CD4-positive, alpha-beta T cell treated with Interleukin-17A for 1 hour (primary cell): ENCODE data around the gene CHD9.
A peak's percentile ranks its signal among the peaks of the same experiment; 100 is the strongest.
"Not testable (repeated sequence)": the region's sequence is repeated elsewhere in the genome, so short reads cannot be mapped to it uniquely, and the experiment has no call there.

Source experiments
- DNase-seq: peaks from one replicate; pipeline ENCODE4 v3.0.0-alpha.2; 2020

CHD9 gene

DNA sequence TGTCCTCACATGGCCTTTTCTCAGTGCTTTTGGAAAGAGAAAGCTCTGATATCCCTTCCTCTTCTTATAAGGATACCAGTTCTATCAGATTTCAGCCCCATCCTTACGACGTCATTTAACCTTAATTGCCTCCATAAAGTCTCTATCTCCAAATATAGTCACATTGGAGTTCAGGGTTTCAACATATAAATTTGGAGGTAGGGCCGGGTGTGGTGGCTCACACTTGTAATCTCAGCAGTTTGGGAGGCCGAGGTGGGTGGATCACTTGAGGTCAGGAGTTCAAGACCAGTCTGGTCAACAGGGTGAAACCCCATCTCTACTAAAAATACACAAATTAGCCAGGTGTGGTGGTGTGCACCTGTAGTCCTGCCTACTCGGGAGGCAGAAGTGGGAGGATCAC lies 7.3 kb upstream of the CHD9 start:
- DNase-seq = not testable (repeated sequence)

- DNase-seq = no peak
Measured at GRCh38 chr16:53048139-53048915, 6.5 kb upstream of the CHD9 start.

DNA sequence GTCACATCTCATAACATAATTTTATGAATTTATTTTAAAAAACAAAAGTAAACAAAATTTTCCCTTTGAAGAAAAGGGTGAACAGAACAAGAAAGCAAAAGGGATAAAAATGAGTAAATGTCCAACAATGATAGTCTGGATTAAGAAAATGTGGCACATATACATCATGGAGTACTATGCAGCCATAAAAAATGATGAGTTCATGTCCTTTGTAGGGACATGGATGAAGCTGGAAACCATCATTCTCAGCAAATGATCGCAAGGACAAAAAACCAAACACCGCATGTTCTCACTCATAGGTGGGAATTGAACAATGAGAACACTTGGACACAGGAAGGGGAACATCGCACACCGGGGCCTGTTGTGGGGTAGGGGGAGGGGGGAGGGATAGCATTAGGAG lies 3.5 kb upstream of the CHD9 start:
- not testable (repeated sequence) for DNase-seq

DNA sequence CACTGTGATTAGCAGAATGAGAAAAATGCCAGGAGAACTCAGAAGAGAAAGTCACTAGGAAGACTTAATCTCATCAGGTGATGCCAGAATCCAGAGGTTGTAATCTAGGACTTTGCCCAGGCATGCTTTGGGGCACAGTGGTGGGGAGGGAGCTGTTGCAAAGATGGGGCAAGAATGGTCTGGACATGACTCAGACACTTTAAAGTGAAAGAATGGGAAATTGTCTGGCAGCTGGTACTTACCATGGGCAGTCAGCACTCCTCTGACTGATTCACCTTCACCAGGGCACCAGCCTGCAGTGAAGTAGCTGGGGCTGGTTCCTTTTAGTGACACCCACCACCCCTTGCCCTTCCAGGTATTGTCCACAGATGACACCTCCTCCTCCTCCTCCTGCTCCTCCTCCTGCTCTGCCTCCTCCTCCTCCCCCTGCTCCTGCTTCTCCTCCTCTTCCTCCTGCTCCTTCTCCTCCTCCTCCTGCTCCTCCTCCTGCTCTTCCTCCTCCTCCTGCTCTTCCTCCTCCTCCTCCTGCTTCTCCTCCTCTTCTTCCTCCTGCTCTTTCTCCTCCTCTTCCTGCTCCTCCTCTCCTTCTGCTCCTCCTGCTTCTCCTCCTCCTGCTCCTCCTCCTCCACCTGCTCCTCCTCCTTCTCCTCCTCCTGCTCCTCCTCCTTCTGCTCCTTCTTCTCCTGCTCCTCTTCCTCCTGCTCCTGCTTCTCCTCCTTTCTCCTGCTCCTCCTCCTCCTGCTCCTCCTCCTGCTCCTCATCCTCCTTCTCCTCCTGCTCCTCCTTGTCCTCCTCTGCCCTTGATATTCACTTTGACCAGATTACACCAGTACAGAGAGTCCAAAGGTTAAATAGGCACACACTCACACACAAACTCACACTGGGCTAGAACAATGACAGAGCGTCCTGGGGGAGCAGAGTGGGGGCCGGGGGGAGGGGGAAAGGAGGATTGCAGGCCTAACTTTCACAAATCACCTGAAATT lies 2.0 kb upstream of the CHD9 start, which contains the start of gene CHD9NB:
Gene CHD9NB, minus strand, starts transcription at position 379 of the 983 bp plus-strand sequence. CDS start 8,739 bp downstream, outside the sequence.
- DNase-seq = no peak

DNA sequence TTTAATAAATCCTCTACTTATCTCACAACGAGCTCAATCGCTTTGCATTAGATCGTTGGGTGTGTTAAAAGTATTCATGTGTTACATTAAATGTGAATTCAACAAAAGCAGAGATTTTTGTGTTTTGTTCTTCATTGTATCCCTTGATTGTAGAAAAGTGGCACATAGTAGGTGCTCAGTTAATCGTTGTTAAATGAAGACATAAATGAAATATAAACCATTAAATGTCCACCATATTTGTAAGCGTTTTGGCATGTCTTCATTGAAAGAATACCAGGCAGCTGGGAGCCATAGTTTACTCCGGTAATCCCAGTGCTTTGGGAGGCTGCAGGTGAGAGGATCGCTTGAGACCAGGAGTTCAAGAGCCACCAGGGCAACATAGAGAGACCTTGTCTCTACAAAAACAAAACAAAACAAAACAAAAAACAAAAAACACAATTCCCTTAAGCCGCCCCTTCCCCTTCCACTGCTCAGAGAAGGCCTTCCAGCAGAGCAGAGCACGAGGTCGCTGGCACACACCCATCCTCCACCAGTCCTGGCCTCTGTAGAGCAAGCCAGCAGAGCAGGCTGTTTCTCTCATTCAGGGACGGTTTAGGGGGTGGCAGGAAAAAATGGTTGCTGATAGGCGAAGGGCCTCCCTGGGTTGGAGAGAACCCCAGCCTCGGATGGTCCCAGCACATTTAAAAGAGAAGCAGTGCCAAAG lies 673 bp upstream of the CHD9 start:
- DNase-seq = peak; percentile 9

DNA sequence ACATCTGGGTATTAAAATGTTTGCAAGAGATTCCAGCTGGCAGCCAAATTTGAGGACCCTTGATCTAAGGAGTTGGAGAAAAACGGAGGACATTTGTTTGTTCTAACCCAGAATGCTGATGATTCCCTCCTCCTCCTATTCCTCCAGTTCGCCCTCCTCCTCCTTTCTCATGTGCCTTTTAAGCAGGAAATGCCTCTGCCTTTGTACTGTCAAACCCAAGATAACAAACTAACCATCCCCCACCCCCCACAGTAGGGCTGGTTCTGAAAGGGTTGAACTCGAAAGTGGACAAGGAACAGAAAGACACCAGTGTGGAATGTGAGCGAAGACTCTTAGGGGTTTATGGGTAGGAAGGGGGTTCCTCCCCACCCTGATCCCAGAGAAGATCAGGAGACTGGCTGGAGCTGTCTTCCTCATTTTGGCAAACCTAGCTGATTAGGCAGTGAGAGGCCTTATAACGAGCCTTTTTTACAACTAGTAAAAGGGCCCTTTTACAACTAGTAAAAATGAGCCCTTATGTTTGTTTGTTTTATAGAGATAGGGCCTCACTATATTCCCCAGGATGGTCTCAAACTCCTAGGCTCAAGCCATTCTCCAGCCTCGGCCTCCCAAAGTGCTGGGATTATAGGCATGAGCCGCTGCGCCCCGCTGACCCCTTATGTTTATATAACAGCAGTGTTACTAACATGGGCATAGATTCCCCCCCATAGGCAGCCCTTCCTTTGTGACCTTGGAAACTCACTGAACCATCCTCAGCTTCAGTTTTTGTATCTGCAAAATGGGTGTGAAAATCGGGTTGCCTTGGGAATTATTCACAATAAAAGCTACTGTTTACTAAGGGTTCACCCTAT lies 975 bp downstream of the CHD9 start:
- peak; percentile 18 for DNase-seq

DNA sequence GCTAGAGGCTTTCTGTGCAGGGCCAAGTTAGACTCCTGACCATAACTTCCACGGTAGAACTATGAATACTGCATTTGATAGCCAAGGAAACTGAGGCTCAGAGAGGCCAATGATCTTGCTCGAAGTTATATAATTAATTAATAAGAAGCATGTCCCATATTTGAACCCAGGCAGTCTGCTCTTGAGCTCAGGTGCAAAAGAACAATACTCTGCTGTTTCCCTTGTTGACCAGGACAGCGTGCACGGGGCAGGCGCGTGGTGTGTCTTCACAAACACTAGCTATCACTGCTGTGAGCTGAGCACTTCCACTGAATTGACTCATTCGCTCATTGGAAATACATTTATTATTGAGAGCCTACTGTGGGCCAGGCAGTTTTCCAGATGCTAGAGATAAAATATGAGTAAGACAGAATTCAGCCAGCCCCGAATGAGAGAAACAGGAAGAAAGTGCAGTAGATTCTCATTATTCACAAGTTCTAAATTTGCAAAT lies 1.6 kb downstream of the CHD9 start:
- no peak for DNase-seq

GRCh38 chr16:53057658-53058057 lies 2.9 kb downstream of the CHD9 start:
- no peak for DNase-seq

DNA sequence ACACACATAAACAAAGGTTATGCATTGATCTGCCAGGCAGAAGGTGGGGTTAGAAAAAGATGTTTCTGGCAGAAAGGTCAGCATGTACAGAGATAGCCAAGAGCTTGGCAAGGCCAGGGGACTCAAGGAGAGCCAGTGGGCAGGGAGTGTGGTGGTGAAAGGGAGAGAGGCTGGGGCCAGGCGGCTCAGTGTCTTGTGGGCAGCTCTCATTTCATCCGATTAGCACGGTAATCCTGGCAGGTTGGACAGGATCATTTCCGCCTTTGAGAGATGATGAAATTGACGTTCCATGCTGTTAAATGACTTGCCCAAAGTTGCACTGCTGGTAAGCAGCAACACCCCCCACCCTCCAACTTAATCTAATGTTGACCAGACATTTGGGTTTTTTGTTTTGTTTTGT lies 3.6 kb downstream of the CHD9 start:
- DNase-seq = no peak

GRCh38 chr16:53058882-53059281 lies 4.1 kb downstream of the CHD9 start:
- no peak for DNase-seq

GRCh38 chr16:53059672-53060071 lies 4.9 kb downstream of the CHD9 start:
- no peak for DNase-seq

DNA sequence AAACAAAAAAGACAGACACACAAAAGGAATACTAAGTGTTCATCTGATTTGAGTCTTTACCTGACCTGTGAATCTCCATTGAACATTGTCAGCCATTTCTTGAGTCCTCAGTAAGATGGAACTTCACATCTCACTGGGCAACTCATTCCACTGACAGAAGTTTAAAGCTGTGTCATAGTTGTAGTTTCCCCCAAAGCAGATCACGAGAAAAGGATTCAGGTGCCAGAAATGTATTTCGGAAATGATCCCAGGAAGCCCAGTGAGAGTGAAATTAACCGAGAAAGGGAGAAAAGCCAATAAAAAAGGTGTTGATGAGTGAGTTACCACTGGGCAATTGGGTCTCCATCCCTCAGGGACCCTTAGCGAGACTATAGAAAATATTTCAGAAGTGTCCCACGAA lies 6.5 kb downstream of the CHD9 start:
- DNase-seq = no peak

- peak; percentile 10 for DNase-seq
Measured at GRCh38 chr16:53061701-53062159, 6.9 kb downstream of the CHD9 start.

GRCh38 chr16:53064081-53064578 lies 9.3 kb downstream of the CHD9 start:
- DNase-seq = no peak

DNA sequence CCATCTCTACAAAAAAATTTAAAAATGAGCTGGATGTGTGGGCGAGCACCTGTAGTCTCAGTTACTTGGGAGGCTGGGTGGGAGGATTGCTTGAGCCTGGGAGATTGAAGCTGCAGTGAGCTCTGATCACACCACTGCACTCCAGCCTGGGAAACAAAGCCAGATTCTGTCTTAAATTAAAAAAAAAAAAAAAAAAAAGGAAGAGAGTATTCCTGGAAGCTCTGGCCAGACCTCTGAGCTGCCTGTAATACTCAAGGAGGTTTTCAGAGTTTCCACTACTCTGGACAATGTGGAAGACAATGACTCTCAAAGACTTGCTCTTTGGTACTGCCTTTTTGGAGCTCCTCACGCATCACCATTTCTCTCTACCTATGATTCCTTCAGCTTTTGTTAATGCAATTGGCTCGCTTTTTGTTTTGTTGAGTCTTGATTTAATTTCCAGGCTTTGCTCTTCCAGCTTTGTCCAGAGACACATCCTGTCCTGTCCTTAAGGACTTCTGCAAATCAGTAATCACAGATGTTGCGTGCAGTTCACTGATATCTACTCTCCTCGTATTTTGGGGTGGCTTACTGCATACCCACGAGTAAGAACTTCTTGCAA lies 10.8 kb downstream of the CHD9 start:
- DNase-seq = no peak

- DNase-seq = no peak
Measured at GRCh38 chr16:53067675-53068074, 12.9 kb downstream of the CHD9 start.

DNA sequence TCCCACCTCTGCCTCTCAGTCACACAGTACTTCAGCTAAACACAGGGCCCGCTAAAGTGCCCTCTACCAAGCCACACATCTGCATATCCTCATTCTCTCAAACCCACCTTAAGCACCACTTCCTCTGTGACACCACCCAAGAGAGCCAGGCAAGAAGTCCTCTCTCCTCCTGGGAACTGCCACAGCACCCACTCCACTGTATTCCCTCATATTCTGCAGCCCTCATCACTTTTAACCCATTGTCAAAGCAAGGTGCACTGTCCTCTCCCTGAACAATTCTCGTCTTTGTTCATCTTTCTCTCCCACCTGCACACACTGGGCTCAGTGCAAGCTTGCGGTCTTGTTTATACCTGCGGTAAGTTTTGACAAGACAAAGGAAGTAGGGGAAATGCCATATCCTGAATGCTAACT lies 13.6 kb downstream of the CHD9 start:
- DNase-seq = peak; percentile 33

GRCh38 chr16:53069772-53070171 lies 15.0 kb downstream of the CHD9 start:
- DNase-seq = no peak

DNA sequence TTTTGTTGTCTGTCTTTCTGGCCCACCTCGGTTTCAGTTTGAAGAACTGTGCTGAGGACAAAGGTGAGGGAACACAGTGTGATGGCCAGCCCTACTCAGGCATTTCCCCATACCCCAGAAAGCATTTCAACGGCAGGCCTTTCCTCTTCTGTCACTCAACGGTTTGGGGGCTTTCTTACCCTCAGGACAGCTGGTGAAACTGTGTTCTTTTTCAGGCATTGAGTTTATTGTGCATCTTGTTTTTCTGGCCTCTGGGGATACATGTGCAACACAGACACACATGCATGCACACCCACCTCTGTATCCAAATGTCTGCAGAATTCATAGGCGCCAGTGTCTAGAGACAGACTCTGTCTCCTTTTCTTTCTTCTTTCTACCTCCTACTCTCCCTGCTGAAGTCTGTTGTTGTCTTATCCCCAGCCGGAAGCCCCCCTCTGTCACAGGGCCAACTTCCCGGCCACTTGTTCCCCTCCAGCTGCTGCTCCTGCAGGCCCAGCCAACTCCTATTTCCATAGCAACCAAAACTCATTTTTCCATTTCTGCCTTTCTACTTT lies 17.0 kb downstream of the CHD9 start:
- DNase-seq = no peak

GRCh38 chr16:53073022-53073421 lies 18.2 kb downstream of the CHD9 start:
- no peak for DNase-seq

GRCh38 chr16:53074296-53074695 lies 19.5 kb downstream of the CHD9 start:
- DNase-seq = not testable (repeated sequence)
